Keratinocyte (primary cell): ENCODE data around the gene RIBC1.

ENCODE experiments used
- EZH2 ChIP-seq: IDR thresholded peaks from one replicate; pipeline ENCODE4 v1.6.1; 2012; ENCODE audit warnings: inconsistent platforms, mild to moderate bottlenecking, low read length, moderate library complexity
- TF ChIP-seq, protein P1 (sequence below), 3 experiments: IDR thresholded peaks in 1 of 3; conservative IDR thresholded peaks in 1 of 3; optimal IDR thresholded peaks in 1 of 3; 2 replicates in 2 of 3; 3 replicates in 1 of 3; pipeline versions ENCODE3 to v1.5.1; 2011; ENCODE audit warnings: low read length in 3 of 3, mild to moderate bottlenecking in 3 of 3, moderate library complexity in 2 of 3, control low read depth in 1 of 3, inconsistent platforms in 1 of 3; ENCODE audit not compliant: insufficient read depth in 2 of 3; ENCODE audit errors: extremely low read depth in 1 of 3

DNA sequence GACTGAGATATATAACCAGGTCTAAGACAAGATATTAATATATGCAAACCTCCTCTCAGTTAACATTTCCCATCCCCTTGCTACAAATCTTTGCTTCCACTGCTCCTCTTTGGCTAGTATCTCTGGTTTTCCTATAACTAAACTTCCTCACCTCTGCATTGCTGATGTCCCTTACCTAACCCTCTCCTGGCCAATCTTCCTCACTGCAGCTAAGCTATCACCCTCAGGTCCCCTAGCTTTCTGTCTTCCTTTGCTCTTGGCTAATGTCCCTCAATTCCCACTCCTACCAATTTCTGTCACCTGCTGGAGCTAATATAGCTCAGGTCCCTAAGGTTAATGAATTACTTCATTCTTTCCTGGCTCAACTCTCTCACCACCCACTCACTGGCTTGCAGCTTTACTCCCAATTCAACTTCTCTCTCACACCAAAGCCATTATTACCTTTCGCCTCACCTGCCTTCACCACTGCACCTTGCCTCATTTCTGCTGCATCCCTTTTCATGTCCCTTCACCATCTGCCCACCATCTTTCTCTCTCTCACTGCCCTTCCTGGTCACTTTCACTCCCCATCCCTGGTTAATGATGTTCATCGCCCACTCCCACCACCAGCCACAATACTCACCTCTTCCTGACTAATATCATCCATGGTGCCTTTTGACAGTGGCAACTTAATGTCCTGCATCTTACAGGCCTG is 26.9 kb upstream of the RIBC1 start:
- TF ChIP-seq, protein P1, sequence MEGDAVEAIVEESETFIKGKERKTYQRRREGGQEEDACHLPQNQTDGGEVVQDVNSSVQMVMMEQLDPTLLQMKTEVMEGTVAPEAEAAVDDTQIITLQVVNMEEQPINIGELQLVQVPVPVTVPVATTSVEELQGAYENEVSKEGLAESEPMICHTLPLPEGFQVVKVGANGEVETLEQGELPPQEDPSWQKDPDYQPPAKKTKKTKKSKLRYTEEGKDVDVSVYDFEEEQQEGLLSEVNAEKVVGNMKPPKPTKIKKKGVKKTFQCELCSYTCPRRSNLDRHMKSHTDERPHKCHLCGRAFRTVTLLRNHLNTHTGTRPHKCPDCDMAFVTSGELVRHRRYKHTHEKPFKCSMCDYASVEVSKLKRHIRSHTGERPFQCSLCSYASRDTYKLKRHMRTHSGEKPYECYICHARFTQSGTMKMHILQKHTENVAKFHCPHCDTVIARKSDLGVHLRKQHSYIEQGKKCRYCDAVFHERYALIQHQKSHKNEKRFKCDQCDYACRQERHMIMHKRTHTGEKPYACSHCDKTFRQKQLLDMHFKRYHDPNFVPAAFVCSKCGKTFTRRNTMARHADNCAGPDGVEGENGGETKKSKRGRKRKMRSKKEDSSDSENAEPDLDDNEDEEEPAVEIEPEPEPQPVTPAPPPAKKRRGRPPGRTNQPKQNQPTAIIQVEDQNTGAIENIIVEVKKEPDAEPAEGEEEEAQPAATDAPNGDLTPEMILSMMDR (optimal IDR thresholded peaks at IDR 0.05 in 1 of 3, IDR thresholded peaks at IDR 0.05 in 1 of 3, conservative IDR thresholded peaks at IDR 0.05 in 1 of 3; ENCODE audit: extremely low read depth in 1 of 3, insufficient read depth in 2 of 3, low read length in 3 of 3) = no peak
- TF ChIP-seq EZH2 = no peak
